Esophagus squamous epithelium (tissue), 4 donors: ENCODE results near the gene GNRHR.

Experiments used
- CTCF ChIP-seq, 6 experiments: fragments of 450-650 bp in 4 of 6; fragments of 200-600 bp in 2 of 6; sonication (generic) in 2 of 6; IDR thresholded peaks; one replicate each; pipeline ENCODE4 v1.5.1; 2016 to 2019; ENCODE audit warnings: antibody characterized with exemption in 6 of 6, mild to moderate bottlenecking in 4 of 6, moderate library complexity in 4 of 6
- POLR2A ChIP-seq, 4 donors: fragments of 450-650 bp; IDR thresholded peaks; one replicate each; pipeline ENCODE4 v1.6.1; 2017; ENCODE audit warnings: antibody characterized with exemption in 4 of 4, mild to moderate bottlenecking in 4 of 4, moderate library complexity in 3 of 4

- TF ChIP-seq CTCF (IDR thresholded peaks at IDR 0.05): no peak
- no peak for TF ChIP-seq POLR2A (IDR thresholded peaks at IDR 0.05)
These were observed 18.9 kb downstream of the GNRHR start for GRCh38 chr4:67735325-67735724.
